HepG2 (cell line): ENCODE measurements around the gene OR2B2. TPM values are rescaled to one million over a fixed set of nuclear protein-coding genes. Genes with fewer than 3 reads are reported as not detected.

Source experiments
- CCDC6 ChIP-seq: sonication (generic); formaldehyde crosslinking; IDR thresholded peaks from 2 replicates; pipeline ENCODE4 v1.8.1; 2022; ENCODE audit warnings: mild to moderate bottlenecking, missing genetic modification reagents, moderate library complexity
- ELK4 ChIP-seq: sonication (generic); formaldehyde crosslinking; IDR thresholded peaks from 2 replicates; pipeline ENCODE4 v1.9.0; 2021; ENCODE audit warnings: missing genetic modification reagents, borderline replicate concordance
- EP300 ChIP-seq, 3 experiments: sonication (generic) in 1 of 3; formaldehyde crosslinking in 1 of 3; IDR thresholded peaks; 2 replicates each; pipeline versions ENCODE4 v1.5.1 to v1.6.1; 2011 to 2020; ENCODE audit warnings: low read depth in 2 of 3, low read length in 2 of 3, borderline replicate concordance in 1 of 3, improper control_type of control experiment in 1 of 3, mild to moderate bottlenecking in 1 of 3, missing genetic modification reagents in 1 of 3, moderate library complexity in 1 of 3
- FOXO1 ChIP-seq: sonication (generic); formaldehyde crosslinking; IDR thresholded peaks from 2 replicates; pipeline ENCODE4 v1.4.0; 2020; ENCODE audit warnings: missing genetic modification reagents
- FOXO4 ChIP-seq: sonication (generic); formaldehyde crosslinking; conservative IDR thresholded peaks from 2 replicates; pipeline ENCODE4 v1.8.1; 2023; ENCODE audit warnings: missing genetic modification reagents
- HNF1B ChIP-seq: sonication (generic); formaldehyde crosslinking; IDR thresholded peaks from 2 replicates; pipeline ENCODE4 v1.5.1; 2020; ENCODE audit warnings: mild to moderate bottlenecking, moderate library complexity, missing genetic modification reagents
- HNF4G ChIP-seq, 2 experiments: sonication (generic) in 1 of 2; formaldehyde crosslinking in 1 of 2; IDR thresholded peaks; 2 replicates each; pipeline versions ENCODE4 v1.4.0 to v1.6.1; 2011 to 2020; ENCODE audit warnings: borderline replicate concordance in 2 of 2, low read depth in 2 of 2, mild to moderate bottlenecking in 2 of 2, low read length in 1 of 2, missing genetic modification reagents in 1 of 2, moderate library complexity in 1 of 2
- KDM5B ChIP-seq: sonication (generic); formaldehyde crosslinking; IDR thresholded peaks from 2 replicates; pipeline ENCODE4 v1.4.0; 2020; ENCODE audit warnings: missing genetic modification reagents, mild to moderate bottlenecking, borderline replicate concordance
- NCOA2 ChIP-seq: sonication (generic); formaldehyde crosslinking; IDR thresholded peaks from 2 replicates; pipeline ENCODE4 v1.8.0; 2022; ENCODE audit warnings: inconsistent platforms
- PBX2 ChIP-seq: IDR thresholded peaks from 2 replicates; pipeline ENCODE4 v1.6.1; 2016; ENCODE audit warnings: control low read depth
- RNF2 ChIP-seq: fragments of 450-650 bp; conservative IDR thresholded peaks from 2 replicates; pipeline ENCODE4 v1.6.1; 2016; ENCODE audit warnings: low read depth
- TSC22D2 ChIP-seq: sonication (generic); formaldehyde crosslinking; IDR thresholded peaks from 2 replicates; pipeline ENCODE4 v1.5.1; 2020; ENCODE audit warnings: missing genetic modification reagents, mild to moderate bottlenecking, borderline replicate concordance
- ZBTB14 ChIP-seq: sonication (generic); formaldehyde crosslinking; IDR thresholded peaks from 2 replicates; pipeline ENCODE4 v1.4.0; 2020; ENCODE audit warnings: missing genetic modification reagents
- ZFP90 ChIP-seq: sonication (generic); formaldehyde crosslinking; IDR thresholded peaks from 2 replicates; pipeline ENCODE4 v1.8.0; 2022; ENCODE audit warnings: missing genetic modification reagents, mild to moderate bottlenecking, inconsistent platforms, borderline replicate concordance
- ZNF3 ChIP-seq: IDR thresholded peaks from 2 replicates; pipeline ENCODE4 v1.7.0; 2017; ENCODE audit warnings: inconsistent platforms
- ZNF503 ChIP-seq: sonication (generic); formaldehyde crosslinking; IDR thresholded peaks from 2 replicates; pipeline ENCODE4 v1.4.0; 2020; ENCODE audit warnings: missing genetic modification reagents
- ZNF605 ChIP-seq: sonication (generic); formaldehyde crosslinking; IDR thresholded peaks from 2 replicates; pipeline ENCODE4 v1.8.0; 2022; ENCODE audit warnings: mild to moderate bottlenecking, missing genetic modification reagents
- ZNF660 ChIP-seq: sonication (generic); formaldehyde crosslinking; IDR thresholded peaks from 2 replicates; pipeline ENCODE4 v1.5.1; 2020; ENCODE audit warnings: mild to moderate bottlenecking, low read depth, missing genetic modification reagents, borderline replicate concordance
- polyA plus RNA-seq, 8 experiments: library from polyadenylated mRNA; depleted of rRNA in 3 of 8; stranded (reverse) in 7 of 8; unstranded in 1 of 8; fragments of >200 nt; fragmentation: Illumina TruSeq in 4 of 8; extraction: Trizol in 4 of 8; gene quantifications; 2 replicates each; pipeline versions ENCODE4 v1.2.1 to v1.2.3, GENCODE V29; 2011 to 2016; ENCODE audit warnings: low read depth in 4 of 8, missing spikeins in 1 of 8, mixed read lengths in 1 of 8; ENCODE audit not compliant: insufficient read depth in 1 of 8
- total RNA-seq, 5 experiments: library from RNA; depleted of rRNA; stranded (reverse); fragments of >200 nt; fragmentation: Illumina TruSeq; extraction: Trizol; gene quantifications; 2 replicates each; pipeline ENCODE4 v1.2.3, GENCODE V29; 2016; ENCODE audit warnings: low read depth in 1 of 5

The OR2B2 gene
- total and polyA plus RNA-seq, 2 of the 13 experiments (the other 11 are each of a cell fraction or from before 2014, with no cell fraction given), result not detected

GRCh38 chr6:27864906-27865849 lies 47.0 kb downstream of the OR2B2 start (continued):
- TF ChIP-seq EP300 (IDR thresholded peaks at IDR 0.05; ENCODE audit: low read depth in 2 of 2, low read length in 2 of 2), result no peak
- TF ChIP-seq EP300 (CRISPR knock-in tag; IDR thresholded peaks at IDR 0.05; ENCODE audit: borderline replicate concordance), result no peak
- TF ChIP-seq PBX2, result no peak
- no peak for TF ChIP-seq ZFP90 (CRISPR knock-in tag)
- no peak for TF ChIP-seq NCOA2
- TF ChIP-seq ZBTB14, result no peak
- peak; percentile 31 for TF ChIP-seq HNF1B (CRISPR knock-in tag)
- no peak for TF ChIP-seq HNF4G (IDR thresholded peaks at IDR 0.05; ENCODE audit: borderline replicate concordance, low read depth, low read length)
- no peak for TF ChIP-seq HNF4G (CRISPR knock-in tag; IDR thresholded peaks at IDR 0.05; ENCODE audit: borderline replicate concordance, low read depth)
- TF ChIP-seq FOXO1 (CRISPR knock-in tag), result 0 out of 2 replicates have a peak, but pooled peaks have one; percentile 16
- no peak for TF ChIP-seq RNF2
- no peak for TF ChIP-seq ELK4 (CRISPR knock-in tag)
- no peak for TF ChIP-seq FOXO4 (CRISPR knock-in tag)
- TF ChIP-seq ZNF3, result no peak
- no peak for TF ChIP-seq CCDC6 (CRISPR knock-in tag)
- peak; percentile 50; the same call in 1 of the 2 replicates for TF ChIP-seq ZNF605 (CRISPR knock-in tag)
- no peak for TF ChIP-seq ZNF660 (CRISPR knock-in tag)
- no peak for TF ChIP-seq TSC22D2 (CRISPR knock-in tag)
- peak; percentile 43; the same call in 1 of the 2 replicates for TF ChIP-seq KDM5B
- TF ChIP-seq ZNF503, result no peak
